HEK293 (cell line): ENCODE measurements around the gene DPPA3.
"Not testable (repeated sequence)": the region's sequence is repeated elsewhere in the genome, so short reads cannot be mapped to it uniquely, and the experiment has no call there.

Experiments used
- CTCF ChIA-PET: fragments of 350-600 bp; formaldehyde crosslinking; extraction: SDS; loops from one replicate; lab custom pipeline; 2021; ENCODE audit warnings: antibody characterized with exemption; lab: Yijun Ruan, JAX
- POLR2A ChIA-PET: fragments of 300-600 bp; formaldehyde crosslinking; extraction: SDS; loops from one replicate; lab custom pipeline; 2020; ENCODE audit warnings: antibody characterized with exemption, inconsistent platforms; lab: Yijun Ruan, JAX
- H3K27ac ChIP-seq: fragments of 200-500 bp; sonication (Bioruptor generic); 2 replicates; pipeline ENCODE4 v1.5.1; 2014; ENCODE audit warnings: low read depth, low read length, control low read depth, inconsistent platforms; ENCODE audit errors: extremely low read depth
- H3K36me3 ChIP-seq, 2 experiments: fragments of 200-500 bp in 1 of 2; sonication (Bioruptor generic) in 1 of 2; 1 replicate in 1 of 2; 2 replicates in 1 of 2; pipeline ENCODE4 v1.5.1; 2014 to 2017; ENCODE audit warnings: inconsistent platforms in 2 of 2, low read length in 2 of 2; ENCODE audit not compliant: control insufficient read depth in 2 of 2, insufficient read depth in 1 of 2
- H3K4me1 ChIP-seq: fragments of 200-500 bp; sonication (Bioruptor generic); 2 replicates; pipeline ENCODE4 v1.5.1; 2014; ENCODE audit warnings: mild to moderate bottlenecking, low read length, inconsistent platforms; ENCODE audit not compliant: control insufficient read depth, insufficient read depth
- H3K4me3 ChIP-seq: 2 replicates; pipeline ENCODE4 v1.5.1; 2011; ENCODE audit warnings: low read depth, mild to moderate bottlenecking, control low read depth, low read length, moderate library complexity
- H3K9me3 ChIP-seq: fragments of 200-500 bp; sonication (Bioruptor generic); 2 replicates; pipeline ENCODE4 v1.5.1; 2014; ENCODE audit warnings: low read depth, low read length, inconsistent platforms; ENCODE audit not compliant: control insufficient read depth, insufficient read depth
- BCL11A ChIP-seq: fragments of 450-650 bp; formaldehyde crosslinking; IDR thresholded peaks from 2 replicates; pipeline ENCODE4 v1.5.1; 2016; ENCODE audit warnings: low read depth, missing biosample characterization, missing genetic modification characterization
- FEZF1 ChIP-seq: fragments of 450-650 bp; formaldehyde crosslinking; IDR thresholded peaks from 2 replicates; pipeline ENCODE4 v1.5.1; 2016; ENCODE audit warnings: missing biosample characterization, missing genetic modification characterization
- TCF7L2 ChIP-seq: IDR thresholded peaks from 2 replicates; pipeline ENCODE4 v1.6.1; 2011; ENCODE audit warnings: low read depth, mild to moderate bottlenecking, inconsistent platforms, low read length, moderate library complexity, borderline replicate concordance
- YY2 ChIP-seq: fragments of 450-650 bp; formaldehyde crosslinking; IDR thresholded peaks from 2 replicates; pipeline ENCODE4 v1.5.1; 2016; ENCODE audit warnings: missing biosample characterization, missing genetic modification characterization
- ZEB2 ChIP-seq: fragments of 450-650 bp; formaldehyde crosslinking; IDR thresholded peaks from 2 replicates; pipeline ENCODE4 v1.5.1; 2016; ENCODE audit warnings: missing biosample characterization, missing genetic modification characterization
- ZFP37 ChIP-seq: fragments of 450-650 bp; formaldehyde crosslinking; IDR thresholded peaks from 2 replicates; pipeline ENCODE4 v1.5.1; 2016; ENCODE audit warnings: missing biosample characterization, missing genetic modification characterization
- ZNF114 ChIP-seq: fragments of 450-650 bp; formaldehyde crosslinking; IDR thresholded peaks from 2 replicates; pipeline ENCODE4 v1.5.0; 2017; ENCODE audit warnings: missing biosample characterization, missing genetic modification characterization
- ZNF132 ChIP-seq: fragments of 450-650 bp; formaldehyde crosslinking; IDR thresholded peaks from 2 replicates; pipeline ENCODE4 v1.5.1; 2017; ENCODE audit warnings: missing biosample characterization, missing genetic modification characterization, borderline replicate concordance
- ZNF146 ChIP-seq: fragments of 450-650 bp; formaldehyde crosslinking; IDR thresholded peaks from 2 replicates; pipeline ENCODE4 v1.5.1; 2016; ENCODE audit warnings: missing biosample characterization, missing genetic modification characterization
- ZNF19 ChIP-seq: fragments of 450-650 bp; formaldehyde crosslinking; IDR thresholded peaks from 2 replicates; pipeline ENCODE4; 2016; ENCODE audit warnings: missing biosample characterization, missing genetic modification characterization, low read depth
- ZNF24 ChIP-seq: fragments of 450-650 bp; formaldehyde crosslinking; IDR thresholded peaks from 2 replicates; pipeline ENCODE4 v1.5.1; 2016; ENCODE audit warnings: missing biosample characterization, missing genetic modification characterization
- ZNF366 ChIP-seq: fragments of 450-650 bp; formaldehyde crosslinking; conservative IDR thresholded peaks from 2 replicates; pipeline ENCODE4 v1.5.1; 2016; ENCODE audit warnings: missing biosample characterization, missing genetic modification characterization
- ZNF404 ChIP-seq: fragments of 450-650 bp; formaldehyde crosslinking; IDR thresholded peaks from 2 replicates; pipeline ENCODE4 v1.5.1; 2017; ENCODE audit warnings: missing biosample characterization, missing genetic modification characterization
- ZNF416 ChIP-seq: fragments of 450-650 bp; formaldehyde crosslinking; IDR thresholded peaks from 2 replicates; pipeline ENCODE4 v1.5.1; 2016; ENCODE audit warnings: missing biosample characterization, missing genetic modification characterization
- ZNF558 ChIP-seq: fragments of 450-650 bp; formaldehyde crosslinking; IDR thresholded peaks from 2 replicates; pipeline ENCODE4 v1.5.1; 2016; ENCODE audit warnings: missing biosample characterization, missing genetic modification characterization
- ZNF596 ChIP-seq: fragments of 450-650 bp; IDR thresholded peaks from 2 replicates; pipeline ENCODE4 v1.5.0; 2018; ENCODE audit warnings: missing biosample characterization, mild to moderate bottlenecking, missing genetic modification characterization, moderate library complexity
- ZNF623 ChIP-seq: fragments of 450-650 bp; formaldehyde crosslinking; IDR thresholded peaks from 2 replicates; pipeline ENCODE4 v1.5.1; 2016; ENCODE audit warnings: missing biosample characterization, missing genetic modification characterization
- ZNF654 ChIP-seq: fragments of 450-650 bp; formaldehyde crosslinking; IDR thresholded peaks from 2 replicates; pipeline ENCODE4 v1.5.1; 2016; ENCODE audit warnings: low read depth, missing biosample characterization, missing genetic modification characterization
- ZSCAN30 ChIP-seq: fragments of 450-650 bp; IDR thresholded peaks from 2 replicates; pipeline ENCODE4 v1.5.1; 2018; ENCODE audit warnings: missing biosample characterization, mild to moderate bottlenecking, missing genetic modification characterization, moderate library complexity
- TF ChIP-seq, protein P1 (sequence below): fragments of 450-650 bp; formaldehyde crosslinking; IDR thresholded peaks from 2 replicates; pipeline ENCODE4 v1.5.1; 2016; ENCODE audit warnings: missing biosample characterization, missing genetic modification characterization
- TF ChIP-seq, protein P2 (sequence below): fragments of 450-650 bp; formaldehyde crosslinking; IDR thresholded peaks from 2 replicates; pipeline ENCODE4 v1.5.1; 2016; ENCODE audit warnings: missing biosample characterization, missing genetic modification characterization
- TF ChIP-seq, protein P3 (sequence below): fragments of 450-650 bp; formaldehyde crosslinking; IDR thresholded peaks from 2 replicates; pipeline ENCODE4 v1.5.1; 2016; ENCODE audit warnings: missing biosample characterization, missing genetic modification characterization, borderline replicate concordance
- TF ChIP-seq, protein P4 (sequence below): fragments of 450-650 bp; formaldehyde crosslinking; IDR thresholded peaks from 2 replicates; pipeline ENCODE4 v1.5.1; 2017; ENCODE audit warnings: missing biosample characterization, missing genetic modification characterization
- TF ChIP-seq, protein P5 (sequence below): fragments of 450-650 bp; formaldehyde crosslinking; IDR thresholded peaks from 2 replicates; pipeline ENCODE4 v1.5.1; 2017; ENCODE audit warnings: missing biosample characterization, missing genetic modification characterization

The DPPA3 gene

DNA sequence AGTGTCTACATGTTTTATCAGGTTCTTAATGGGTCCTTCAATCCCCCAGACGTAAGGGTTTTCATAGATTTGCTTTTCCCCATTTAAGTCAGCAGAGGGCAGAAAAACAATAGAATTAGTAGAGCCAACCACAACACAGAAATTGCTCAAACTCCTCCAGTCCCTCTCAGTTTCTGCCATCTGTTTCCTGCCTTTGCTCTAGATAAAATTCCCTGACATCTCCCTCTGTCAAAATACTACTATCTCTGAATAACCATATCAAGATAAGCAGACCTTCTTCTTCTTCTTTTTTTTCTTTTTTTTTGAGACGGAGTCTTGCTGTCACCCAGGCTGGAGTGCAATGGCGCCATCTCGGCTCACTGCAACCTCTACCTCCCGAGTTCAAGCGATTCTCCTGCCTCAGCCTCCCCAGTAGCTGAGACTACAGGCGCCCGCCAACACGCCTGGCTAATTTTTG, 33.8 kb upstream of the DPPA3 start:
- H3K9me3 ChIP-seq, H3K27ac ChIP-seq, H3K4me3 ChIP-seq, H3K36me3 ChIP-seq, H3K4me1 ChIP-seq, POLR2A ChIA-PET: not testable (repeated sequence)
- CTCF ChIA-PET = interaction anchor here (1.0 to 4.6 kb wide), 2 partner anchors 127 to 130 kb away, joined by 3 to 62 read pairs; no protein-coding TSS in a partner anchor
- TF ChIP-seq, protein P1, sequence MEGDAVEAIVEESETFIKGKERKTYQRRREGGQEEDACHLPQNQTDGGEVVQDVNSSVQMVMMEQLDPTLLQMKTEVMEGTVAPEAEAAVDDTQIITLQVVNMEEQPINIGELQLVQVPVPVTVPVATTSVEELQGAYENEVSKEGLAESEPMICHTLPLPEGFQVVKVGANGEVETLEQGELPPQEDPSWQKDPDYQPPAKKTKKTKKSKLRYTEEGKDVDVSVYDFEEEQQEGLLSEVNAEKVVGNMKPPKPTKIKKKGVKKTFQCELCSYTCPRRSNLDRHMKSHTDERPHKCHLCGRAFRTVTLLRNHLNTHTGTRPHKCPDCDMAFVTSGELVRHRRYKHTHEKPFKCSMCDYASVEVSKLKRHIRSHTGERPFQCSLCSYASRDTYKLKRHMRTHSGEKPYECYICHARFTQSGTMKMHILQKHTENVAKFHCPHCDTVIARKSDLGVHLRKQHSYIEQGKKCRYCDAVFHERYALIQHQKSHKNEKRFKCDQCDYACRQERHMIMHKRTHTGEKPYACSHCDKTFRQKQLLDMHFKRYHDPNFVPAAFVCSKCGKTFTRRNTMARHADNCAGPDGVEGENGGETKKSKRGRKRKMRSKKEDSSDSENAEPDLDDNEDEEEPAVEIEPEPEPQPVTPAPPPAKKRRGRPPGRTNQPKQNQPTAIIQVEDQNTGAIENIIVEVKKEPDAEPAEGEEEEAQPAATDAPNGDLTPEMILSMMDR (tag by site-specific recombination) = 0 out of 2 replicates have a peak, but pooled peaks have one; percentile 12
- peak; percentile 68 for TF ChIP-seq ZNF654

DNA sequence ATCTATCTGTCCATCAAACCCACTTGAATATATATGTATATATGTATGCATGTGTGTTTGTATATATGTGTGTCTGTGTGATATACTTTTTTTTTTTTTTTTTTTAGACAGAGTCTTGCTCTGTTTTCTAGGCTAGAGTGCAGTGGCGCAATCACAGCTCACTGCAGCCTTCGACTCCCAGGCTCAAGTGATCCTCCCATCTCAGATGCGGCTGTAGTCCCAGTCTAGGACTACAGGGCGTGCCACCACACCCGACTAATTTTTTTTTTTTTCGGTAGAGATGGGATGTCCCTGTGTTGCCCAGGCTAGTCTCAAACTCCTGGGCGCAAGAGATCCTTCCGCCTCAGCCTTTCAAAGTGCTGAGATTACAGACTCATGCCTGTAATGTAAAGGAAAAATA, 32.5 kb upstream of the DPPA3 start:
- H3K4me1 ChIP-seq = no peaks in the 10 kb centered on the region
- TF ChIP-seq ZNF404 (no peak), ZSCAN30 (no peak), ZNF416 (tag by site-specific recombination) (no peak), ZNF24 (no peak), ZFP37 (tag by site-specific recombination) (no peak), ZNF623 (no peak)
- TF ChIP-seq, protein P2, sequence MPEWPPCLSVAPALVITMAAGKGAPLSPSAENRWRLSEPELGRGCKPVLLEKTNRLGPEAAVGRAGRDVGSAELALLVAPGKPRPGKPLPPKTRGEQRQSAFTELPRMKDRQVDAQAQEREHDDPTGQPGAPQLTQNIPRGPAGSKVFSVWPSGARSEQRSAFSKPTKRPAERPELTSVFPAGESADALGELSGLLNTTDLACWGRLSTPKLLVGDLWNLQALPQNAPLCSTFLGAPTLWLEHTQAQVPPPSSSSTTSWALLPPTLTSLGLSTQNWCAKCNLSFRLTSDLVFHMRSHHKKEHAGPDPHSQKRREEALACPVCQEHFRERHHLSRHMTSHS (tag by site-specific recombination) = no peak
- H3K36me3 ChIP-seq = no peaks in the 10 kb centered on the region
- H3K9me3 ChIP-seq = no peaks in the 10 kb centered on the region
- POLR2A ChIA-PET = no interaction called here
- no peak overlapping the region for H3K27ac ChIP-seq
- H3K4me3 ChIP-seq = no peak overlapping the region
- CTCF ChIA-PET = interaction anchor here (0.6 to 4.6 kb wide), 5 partner anchors 11 to 947 kb away, joined by 3 to 62 read pairs (median 4); no protein-coding TSS in a partner anchor

DNA sequence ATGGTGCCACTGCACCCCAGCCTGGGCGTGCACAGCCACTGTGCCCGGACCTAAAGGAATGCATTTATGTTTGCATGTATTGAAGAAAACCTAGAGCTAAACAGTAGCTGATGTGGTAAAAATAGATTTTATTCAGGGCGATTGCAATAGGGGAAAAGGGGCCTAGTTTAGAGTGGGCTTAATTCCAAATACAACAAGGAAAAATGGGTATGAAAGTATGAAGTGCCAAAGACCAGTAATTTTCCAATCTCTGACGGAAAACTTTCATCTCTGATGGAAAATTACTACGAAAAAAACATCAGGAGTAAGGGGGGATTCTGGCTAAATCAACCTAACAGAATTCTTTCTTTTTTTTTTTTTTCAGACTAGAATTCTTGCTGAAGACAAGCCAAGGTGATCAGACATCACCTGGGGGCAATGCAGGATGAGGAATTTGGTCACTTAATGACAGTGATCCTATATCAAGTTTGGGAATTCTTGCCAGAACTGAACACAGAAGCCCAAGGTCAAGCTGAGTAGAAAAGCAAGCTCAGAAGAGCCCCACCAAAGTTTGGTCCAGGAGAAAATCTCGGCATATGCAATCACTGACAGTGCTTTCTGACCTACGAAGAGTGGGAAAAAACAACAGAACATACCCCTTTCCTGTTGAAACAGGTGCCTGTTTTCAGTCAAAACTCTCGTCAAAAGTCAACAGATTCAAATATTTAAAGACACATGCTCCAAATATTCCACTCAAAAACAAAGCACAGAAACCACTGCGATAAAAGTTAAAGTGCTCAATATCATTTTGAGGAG, 31.8 kb upstream of the DPPA3 start:
- CTCF ChIA-PET = interaction anchor here (0.5 to 1.4 kb wide), 7 partner anchors 10 to 948 kb away, joined by 3 to 4 read pairs (median 4); no protein-coding TSS in a partner anchor
- no peak overlapping the region for H3K27ac ChIP-seq
- no peak overlapping the region for H3K4me3 ChIP-seq
- H3K9me3 ChIP-seq = no peaks in the 10 kb centered on the region
- no peaks in the 10 kb centered on the region for H3K36me3 ChIP-seq
- H3K4me1 ChIP-seq = no peaks in the 10 kb centered on the region
- TF ChIP-seq ZNF114 (tag by site-specific recombination) = no peak
- TF ChIP-seq, protein P3, sequence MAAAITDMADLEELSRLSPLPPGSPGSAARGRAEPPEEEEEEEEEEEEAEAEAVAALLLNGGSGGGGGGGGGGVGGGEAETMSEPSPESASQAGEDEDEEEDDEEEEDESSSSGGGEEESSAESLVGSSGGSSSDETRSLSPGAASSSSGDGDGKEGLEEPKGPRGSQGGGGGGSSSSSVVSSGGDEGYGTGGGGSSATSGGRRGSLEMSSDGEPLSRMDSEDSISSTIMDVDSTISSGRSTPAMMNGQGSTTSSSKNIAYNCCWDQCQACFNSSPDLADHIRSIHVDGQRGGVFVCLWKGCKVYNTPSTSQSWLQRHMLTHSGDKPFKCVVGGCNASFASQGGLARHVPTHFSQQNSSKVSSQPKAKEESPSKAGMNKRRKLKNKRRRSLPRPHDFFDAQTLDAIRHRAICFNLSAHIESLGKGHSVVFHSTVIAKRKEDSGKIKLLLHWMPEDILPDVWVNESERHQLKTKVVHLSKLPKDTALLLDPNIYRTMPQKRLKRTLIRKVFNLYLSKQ (tag by site-specific recombination) = no peak
- TF ChIP-seq, protein P4, sequence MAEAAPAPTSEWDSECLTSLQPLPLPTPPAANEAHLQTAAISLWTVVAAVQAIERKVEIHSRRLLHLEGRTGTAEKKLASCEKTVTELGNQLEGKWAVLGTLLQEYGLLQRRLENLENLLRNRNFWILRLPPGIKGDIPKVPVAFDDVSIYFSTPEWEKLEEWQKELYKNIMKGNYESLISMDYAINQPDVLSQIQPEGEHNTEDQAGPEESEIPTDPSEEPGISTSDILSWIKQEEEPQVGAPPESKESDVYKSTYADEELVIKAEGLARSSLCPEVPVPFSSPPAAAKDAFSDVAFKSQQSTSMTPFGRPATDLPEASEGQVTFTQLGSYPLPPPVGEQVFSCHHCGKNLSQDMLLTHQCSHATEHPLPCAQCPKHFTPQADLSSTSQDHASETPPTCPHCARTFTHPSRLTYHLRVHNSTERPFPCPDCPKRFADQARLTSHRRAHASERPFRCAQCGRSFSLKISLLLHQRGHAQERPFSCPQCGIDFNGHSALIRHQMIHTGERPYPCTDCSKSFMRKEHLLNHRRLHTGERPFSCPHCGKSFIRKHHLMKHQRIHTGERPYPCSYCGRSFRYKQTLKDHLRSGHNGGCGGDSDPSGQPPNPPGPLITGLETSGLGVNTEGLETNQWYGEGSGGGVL (tag by site-specific recombination) = no peak
- TF ChIP-seq BCL11A (tag by site-specific recombination) = no peak
- no peak for TF ChIP-seq ZNF146 (tag by site-specific recombination)
- TF ChIP-seq, protein P5, sequence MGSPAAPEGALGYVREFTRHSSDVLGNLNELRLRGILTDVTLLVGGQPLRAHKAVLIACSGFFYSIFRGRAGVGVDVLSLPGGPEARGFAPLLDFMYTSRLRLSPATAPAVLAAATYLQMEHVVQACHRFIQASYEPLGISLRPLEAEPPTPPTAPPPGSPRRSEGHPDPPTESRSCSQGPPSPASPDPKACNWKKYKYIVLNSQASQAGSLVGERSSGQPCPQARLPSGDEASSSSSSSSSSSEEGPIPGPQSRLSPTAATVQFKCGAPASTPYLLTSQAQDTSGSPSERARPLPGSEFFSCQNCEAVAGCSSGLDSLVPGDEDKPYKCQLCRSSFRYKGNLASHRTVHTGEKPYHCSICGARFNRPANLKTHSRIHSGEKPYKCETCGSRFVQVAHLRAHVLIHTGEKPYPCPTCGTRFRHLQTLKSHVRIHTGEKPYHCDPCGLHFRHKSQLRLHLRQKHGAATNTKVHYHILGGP (tag by site-specific recombination) = no peak
- TF ChIP-seq ZNF132 (tag by site-specific recombination) = no peak
- no peak for TF ChIP-seq ZNF596
- TF ChIP-seq ZNF366 (tag by site-specific recombination) = no peak
- TF ChIP-seq TCF7L2 = no peak
- no peak for TF ChIP-seq ZEB2 (tag by site-specific recombination)
- no peak for TF ChIP-seq YY2 (tag by site-specific recombination)
- TF ChIP-seq ZNF19 = no peak
- TF ChIP-seq ZNF558 (tag by site-specific recombination) = no peak
- no peak for TF ChIP-seq FEZF1 (tag by site-specific recombination)
- POLR2A ChIA-PET = no interaction called here
